Measurements from ENCODE around the gene ANXA2.

DNA sequence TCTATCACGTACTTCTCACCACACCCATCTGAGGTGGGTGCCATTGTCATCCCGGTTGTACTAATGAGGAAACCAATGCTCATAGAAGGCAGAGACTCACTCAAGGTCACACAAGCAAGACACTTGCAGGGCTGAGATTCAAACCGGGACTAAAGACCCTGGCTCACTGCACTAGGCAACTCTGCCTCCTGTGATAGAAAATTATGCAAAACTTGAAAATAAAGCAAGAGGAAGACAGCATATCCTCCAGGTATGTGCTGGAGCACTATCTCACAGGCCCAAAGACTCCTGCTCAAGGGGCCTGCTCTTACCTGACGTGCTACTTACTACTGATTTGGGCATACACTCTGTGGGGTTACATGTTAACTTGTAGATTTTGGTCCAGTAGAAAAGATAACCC lies 25.6 kb downstream of the ANXA2 start:
- no peak for TF ChIP-seq EZH2 (IDR thresholded peaks at IDR 0.05; ENCODE audit: insufficient read depth, poor library complexity, severe bottlenecking)
- TF ChIP-seq EZH2phosphoT487 (IDR thresholded peaks at IDR 0.05; ENCODE audit: insufficient read depth, low read depth), result no peak

All from GM23248 (cell line).